NCI-H226 (cell line): Measurements from ENCODE around the gene TMEM272.
"Not testable (repeated sequence)": the region's sequence is repeated elsewhere in the genome, so short reads cannot be mapped to it uniquely, and the experiment has no call there.

Experiments used
- DNase-seq: peaks from one replicate; pipeline ENCODE4 v3.0.0-alpha.2; 2015

Gene TMEM272

GRCh38 chr13:51849145-51850101, 4.4 kb upstream of the TMEM272 start:
- DNase-seq = no peak

DNA sequence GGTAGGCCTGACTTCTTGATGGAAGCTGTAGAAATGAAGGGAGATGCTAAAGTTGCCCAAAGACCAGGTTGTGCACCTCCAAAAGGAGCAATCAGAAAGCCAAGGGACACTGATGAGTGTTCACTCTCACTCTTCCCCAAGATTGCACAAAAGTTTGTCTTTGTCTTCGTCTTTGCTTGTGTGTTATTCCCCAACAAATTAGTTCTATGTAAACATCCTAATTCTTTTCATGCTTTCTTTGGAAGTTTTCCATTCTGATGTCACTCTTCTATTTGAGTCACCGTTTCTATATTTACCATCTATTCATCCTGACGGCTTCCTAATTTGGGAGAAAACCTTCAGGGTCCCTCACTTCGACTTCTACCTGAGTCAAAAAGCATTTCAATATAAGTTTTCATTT, 3.7 kb upstream of the TMEM272 start:
- no peak for DNase-seq

DNA sequence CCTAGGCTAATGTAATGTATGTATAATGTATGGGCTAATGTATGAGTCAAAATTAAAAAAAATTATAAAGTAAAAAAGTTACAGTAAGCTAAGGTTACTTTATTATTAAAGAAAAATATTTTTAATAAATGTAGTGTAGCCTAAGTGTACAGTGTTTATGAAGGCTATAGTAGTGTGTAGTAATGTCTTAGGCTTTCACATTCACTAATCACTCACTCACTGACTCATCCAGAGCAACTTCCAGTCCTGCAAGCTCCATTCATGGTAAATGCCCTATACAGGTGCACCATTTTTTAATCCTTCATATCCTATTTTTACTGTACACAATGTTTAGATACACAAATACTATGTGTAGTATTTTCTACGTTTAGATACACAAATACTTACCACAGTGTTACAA, 1.8 kb upstream of the TMEM272 start:
- no peak for DNase-seq

DNA sequence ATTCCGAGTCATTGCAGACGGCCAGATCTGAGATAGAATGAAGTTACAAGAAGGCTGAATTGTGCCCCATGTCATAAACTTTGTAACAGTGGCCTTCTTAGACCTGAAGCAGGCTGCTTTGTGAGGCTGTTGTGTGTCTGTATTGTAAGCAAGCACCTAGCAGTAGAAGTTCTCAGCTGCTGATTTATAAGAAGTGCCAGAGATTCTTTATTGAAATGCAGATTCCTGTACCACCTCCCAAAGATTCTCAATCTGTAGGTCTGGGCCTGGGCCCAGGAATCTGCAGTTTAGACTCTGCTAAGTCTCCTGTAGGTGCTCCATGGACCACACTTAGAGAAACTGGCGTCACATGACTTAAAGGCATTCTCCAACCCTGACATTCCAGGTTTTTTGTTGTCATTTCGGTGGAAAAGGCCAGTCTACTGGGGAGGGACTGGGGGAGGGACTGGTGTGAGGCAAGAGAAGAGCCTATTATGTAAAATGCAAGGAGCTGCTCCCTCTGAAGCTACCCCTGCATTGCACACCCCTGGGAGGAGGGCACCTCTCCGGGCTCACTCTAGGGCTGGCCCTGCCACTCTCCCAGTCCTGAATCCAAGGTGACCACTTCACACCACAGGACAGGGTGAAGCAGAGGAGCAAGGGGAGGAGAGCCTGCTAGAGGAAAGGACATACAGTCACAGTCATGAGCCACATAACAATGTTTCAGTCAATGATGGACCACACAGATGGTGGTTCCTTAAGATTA, 769 bp upstream of the TMEM272 start:
- DNase-seq = no peak

DNA sequence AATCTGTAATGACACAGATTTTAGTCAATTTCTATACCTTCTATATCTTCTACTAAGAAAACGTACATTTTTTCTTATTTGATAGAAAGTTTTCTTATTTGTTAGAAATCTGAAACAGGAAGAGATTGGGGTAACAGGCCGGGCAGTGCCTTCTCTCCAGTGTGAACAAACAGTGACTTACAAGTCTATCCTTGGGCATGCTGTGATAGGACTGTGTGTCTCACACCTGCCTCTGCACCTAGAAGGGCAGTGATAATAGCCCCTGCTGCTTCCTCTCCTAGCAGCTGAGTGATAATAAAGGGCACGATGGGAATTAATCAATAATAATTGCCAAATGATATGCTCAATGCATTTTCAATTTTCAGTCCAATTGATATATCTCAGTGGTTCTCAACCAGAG, 1.4 kb downstream of the TMEM272 start:
- DNase-seq = no peak

- DNase-seq = no peak
Measured at GRCh38 chr13:51841732-51842131, 3.2 kb downstream of the TMEM272 start.

DNA sequence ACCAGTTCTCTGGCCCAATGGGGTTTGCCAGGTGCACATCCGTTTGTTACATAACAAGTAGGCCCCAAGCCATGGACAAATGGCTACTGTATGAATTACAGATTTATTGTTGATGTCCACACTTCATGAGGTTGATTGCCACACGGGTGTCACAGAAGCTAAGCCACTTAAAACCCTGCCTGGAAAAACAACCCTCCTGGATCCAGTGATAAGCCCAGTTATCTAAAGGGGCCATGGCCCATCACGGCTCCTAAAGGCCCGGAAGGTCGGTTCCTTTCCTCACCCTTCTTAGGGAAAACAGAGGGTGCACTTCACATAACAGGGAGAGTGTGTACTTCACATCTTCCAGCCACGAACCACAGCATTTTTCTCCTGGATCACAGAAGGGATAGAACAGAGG, 4.1 kb downstream of the TMEM272 start:
- no peak for DNase-seq

DNA sequence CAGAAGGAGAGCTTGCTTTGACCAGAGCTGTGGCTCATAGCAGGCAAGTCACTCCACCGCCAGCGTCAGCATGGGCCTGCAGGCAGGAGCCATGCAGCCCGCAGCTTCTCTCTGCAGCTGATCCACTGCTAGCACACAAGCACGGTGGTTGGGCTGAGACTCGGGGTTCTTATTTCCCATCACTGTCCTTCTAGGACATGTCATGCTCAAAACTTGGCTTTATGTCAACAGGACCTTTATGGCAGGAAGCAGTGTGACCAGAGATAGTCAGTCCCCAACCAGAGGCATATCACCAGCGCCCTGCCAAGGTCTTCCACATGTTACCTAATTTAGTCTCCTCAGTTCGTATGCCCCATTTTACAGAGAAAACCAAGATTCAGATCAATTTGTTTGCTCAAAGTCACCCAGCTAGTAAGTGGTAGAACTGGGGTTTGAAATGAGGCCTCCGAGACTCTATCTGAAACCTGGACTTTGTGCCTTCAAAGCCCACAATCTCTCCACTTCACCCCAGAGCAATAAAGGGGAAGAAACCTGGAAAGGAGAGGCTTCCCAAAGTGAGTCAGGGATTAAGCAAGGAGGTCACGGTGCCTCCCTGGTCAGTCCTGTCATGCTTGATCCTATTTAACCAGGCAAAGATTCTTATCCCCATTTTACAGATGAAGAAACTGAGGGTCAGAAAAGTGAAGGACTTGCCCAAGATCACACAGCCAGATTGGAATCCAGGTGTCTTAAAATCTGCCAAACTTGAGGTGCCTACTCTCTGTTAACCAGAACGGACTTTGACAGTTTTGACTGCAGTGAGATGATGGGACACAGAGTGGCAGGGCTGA, 5.1 kb downstream of the TMEM272 start:
- no peak for DNase-seq

DNA sequence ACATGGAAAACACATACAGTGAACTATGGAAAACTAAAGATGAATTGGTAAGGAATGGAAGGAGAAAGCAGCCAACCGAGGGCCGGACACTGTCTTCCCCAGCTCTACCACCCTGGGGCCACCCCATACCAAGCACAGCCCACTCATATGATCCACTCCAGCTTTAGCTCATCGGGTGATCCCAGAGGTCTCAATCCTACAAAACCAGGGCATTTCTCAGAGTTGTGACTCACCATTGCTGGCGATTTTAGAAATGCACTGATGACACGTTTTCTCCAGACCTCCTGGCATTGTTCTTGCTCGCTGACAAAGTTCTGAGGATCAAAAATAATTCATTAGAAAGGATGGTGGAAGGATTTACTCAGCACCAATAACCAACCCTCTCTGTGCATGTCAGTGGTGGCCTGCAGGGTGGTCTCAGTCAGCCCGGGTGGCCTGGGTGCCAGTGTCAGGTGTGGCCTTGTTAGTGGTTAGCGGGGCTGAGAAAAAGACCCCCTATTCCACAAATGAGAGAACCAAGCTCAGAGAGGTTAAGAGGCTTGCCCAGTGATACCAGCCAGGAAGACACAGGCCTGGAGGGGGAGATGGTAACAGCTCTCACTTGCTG, 6.6 kb downstream of the TMEM272 start:
- DNase-seq = no peak

DNA sequence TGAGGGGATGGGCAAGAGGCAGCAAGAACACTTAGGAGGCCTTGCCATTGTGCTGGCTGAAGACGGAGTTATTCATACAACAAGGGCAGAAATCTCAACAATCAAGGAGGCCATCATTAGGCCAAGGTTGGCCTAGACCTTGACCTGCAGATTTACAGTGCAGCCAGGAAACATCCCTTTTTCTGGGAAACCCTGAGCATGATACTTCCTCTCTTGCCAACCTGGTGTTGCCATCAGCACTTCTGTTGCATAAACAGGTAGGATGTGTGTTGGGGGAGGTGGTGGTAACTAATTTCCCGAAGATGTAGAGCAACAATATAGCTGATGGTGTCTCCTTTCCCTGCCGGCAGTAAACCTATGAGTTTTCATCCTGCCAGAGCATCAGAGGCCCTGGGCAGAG, 8.0 kb downstream of the TMEM272 start:
- no peak for DNase-seq

DNA sequence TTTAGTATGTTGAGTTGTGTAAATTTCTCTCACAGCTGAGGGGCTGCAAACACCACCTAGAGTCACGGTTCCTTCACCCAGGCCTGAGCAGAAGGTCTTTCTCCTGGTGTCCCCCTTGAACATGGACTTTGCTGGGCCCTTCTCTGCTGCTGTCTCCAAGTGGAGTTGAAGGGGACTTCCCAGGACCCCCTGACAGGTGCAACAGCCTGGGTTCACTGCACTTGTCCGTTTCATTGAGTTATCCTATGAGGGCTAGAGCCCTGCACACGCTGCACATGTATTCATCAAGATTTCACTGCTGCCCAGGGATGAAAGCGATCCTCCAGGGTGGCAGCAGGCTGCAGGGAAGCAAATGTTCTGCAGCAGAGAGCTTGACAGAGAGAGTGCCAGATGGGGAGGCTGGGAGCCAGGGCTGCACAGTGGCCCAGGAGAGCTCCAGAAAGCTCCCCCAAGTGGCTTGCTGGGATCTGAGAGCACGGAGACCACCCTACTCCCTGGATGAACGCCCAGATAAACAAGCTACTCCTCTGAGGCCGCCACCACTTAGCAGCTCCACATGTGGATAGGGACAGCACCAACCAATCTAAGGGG, 10.3 kb downstream of the TMEM272 start:
- no peak for DNase-seq

DNA sequence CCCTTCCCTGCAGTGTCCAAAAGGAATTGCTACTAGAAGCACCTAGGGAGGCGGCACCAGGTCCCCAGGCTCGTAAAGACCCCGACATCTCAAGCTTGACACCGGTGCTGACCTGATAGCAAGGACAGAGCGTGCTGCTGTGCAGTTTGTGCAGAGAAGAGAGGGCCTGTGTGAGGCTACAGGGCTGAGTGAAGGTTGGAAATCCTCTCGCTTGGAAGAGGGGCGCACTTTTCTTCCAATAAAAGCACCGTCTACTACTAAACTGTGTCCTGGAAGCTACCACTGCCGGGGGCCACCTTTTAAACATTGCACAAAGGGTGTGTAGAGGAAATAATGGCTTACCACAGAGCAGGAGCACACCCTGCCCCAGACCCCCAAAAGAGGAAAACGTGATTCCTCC, 11.0 kb downstream of the TMEM272 start:
- DNase-seq = no peak

DNA sequence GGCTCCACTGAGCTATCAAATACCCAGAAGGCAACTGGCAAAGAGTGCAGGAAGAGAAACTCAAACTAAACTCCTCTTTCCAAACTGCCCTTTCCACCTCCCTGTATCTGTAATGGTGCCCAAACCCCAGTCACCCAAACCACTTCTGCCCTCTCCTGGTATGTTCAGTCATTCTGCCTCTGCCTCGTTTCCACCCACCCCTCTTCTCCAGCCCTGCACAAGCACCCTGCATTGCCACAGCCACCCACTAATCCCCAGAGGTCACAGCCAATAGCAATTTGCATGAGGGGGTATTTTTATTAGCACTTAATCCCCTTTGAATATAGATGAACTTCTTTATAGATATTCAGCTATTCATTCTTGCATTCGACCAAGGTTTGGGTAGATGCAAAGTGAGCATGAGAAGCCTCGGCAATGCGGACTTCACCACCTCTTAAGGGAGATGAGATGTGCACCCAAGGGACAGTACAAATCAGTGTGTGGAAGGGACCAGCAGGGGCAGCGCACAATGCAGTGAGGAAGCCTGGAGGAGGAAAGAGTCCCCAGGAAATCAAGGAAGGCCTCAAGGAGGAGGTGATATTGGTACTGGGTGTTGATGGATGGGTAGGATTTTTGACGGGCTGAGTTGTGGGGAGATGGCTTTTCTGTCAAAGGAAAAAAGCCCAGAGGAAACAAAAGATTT, 12.4 kb downstream of the TMEM272 start:
- DNase-seq = no peak

DNA sequence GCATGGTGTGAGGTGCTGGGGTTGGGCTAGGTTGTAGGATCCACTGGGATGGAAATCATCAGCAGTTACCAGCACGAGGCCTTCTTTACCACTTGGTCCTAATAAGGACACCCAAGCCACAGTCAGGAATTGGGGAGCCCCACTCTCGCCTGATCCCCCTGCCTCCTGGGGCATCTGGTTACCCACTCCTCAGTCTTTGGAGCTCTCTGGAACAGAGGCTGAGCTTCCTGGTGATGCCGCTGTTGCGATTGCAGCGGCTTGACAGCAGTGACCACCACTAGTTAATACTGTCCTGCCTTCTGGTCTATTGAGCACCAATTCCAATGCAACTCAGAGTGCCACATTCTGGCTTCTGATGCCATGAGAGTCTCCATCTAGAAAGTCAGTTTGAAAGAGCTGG, 13.5 kb downstream of the TMEM272 start:
- DNase-seq = no peak

DNA sequence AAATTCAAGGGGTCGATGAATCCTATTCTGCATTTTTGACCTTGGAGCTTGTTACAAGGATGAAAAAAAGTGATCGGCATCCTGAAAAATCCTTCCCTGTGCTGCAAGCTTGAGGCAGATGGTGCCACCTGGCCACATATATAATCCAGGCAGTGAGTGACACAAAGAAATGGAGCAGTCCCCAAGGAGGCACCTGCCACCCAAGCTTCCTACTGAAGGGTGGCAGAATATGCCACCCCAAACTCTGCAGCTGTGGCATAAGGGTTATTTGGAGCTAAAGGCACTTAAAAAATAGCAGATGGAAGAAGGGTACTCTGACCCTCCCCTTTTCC, 15.4 kb downstream of the TMEM272 start:
- no peak for DNase-seq

- DNase-seq = no peak
Measured at GRCh38 chr13:51828730-51829567, 16.0 kb downstream of the TMEM272 start.

DNA sequence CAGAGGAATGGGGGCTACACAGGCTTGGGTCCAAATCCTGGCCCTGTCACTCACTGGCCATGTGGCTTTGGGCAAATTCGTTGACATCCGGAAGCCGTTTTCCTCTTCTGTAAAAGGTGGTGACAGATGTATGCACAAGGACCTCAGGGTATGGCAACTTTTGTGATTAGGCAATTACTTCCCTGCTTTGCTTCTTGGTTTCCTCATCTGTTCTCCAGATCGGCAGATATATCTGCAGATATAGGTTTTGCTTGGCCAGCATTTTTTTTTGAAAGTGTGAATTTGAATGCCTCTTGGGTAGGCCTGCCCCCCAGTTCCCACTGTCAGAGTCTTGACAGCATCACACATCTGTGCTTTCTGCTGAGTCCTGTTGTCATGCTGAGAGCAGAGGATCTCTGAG, 17.7 kb downstream of the TMEM272 start:
- no peak for DNase-seq

GRCh38 chr13:51826606-51827005, 18.4 kb downstream of the TMEM272 start:
- DNase-seq = no peak

DNA sequence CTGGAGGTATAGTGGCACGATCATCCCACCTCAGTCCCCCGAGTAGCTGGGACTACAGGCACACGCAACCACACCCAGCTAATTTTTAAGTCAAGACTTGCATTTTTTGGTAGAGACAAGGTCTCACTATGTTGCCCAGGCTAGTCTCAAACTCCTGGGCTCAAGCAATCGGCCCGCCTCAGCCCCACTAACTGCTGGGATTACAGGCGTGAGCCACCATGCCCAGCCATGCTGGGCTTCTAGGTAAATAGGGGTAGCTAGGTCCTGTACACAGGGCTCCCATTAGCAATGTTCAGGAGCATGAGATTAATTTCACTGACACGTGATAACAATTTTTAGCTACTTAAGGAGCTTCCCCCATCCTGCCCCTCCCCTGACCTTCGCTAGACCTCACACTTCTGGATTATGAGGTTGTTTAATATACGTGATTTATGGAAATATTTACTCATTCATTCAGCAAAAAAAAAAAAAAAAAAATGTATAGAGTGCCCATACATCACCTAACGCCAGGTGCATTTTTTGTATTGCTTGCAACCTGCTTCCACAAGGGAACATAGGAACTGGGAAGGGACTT, 19.2 kb downstream of the TMEM272 start:
- DNase-seq = no peak

- DNase-seq = no peak
Measured at GRCh38 chr13:51825165-51825592, 19.8 kb downstream of the TMEM272 start.

DNA sequence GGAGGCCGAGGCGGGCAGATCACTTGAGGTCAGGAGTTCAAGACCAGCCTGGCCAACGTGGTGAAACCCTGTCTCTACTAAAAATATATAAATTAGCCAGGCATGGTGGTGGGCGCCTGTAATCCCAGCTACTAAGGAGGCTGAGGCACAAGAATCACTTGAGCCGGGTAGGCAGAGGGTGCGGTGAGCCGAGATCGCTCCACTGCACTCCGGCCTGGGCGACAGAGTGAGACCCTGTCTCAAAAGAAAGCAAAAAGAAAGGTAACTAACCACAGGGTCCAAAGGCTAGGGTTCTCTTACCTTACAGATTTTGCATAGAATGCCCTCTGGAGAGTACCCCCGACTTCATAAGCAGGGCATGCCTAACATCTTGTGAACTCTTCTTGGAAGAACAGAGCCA, 20.3 kb downstream of the TMEM272 start:
- not testable (repeated sequence) for DNase-seq
